H9 (cell line): ENCODE data around the gene TMBIM1. TPM values are rescaled to one million over a fixed set of nuclear protein-coding genes. Genes with fewer than 3 reads are reported as not detected.

Source experiments
- DNase-seq: peaks from one replicate; pipeline ENCODE4 v3.0.0-alpha.2; 2017
- H2AFZ ChIP-seq: one replicate; pipeline ENCODE4 v1.6.1; 2013; ENCODE audit warnings: mild to moderate bottlenecking, low read length, control low read depth, moderate library complexity
- H2AK5ac ChIP-seq: 2 replicates; pipeline ENCODE4 v1.6.1; 2013; ENCODE audit warnings: low read length, control low read depth, mixed read lengths; ENCODE audit not compliant: insufficient read length
- H2BK120ac ChIP-seq: one replicate; pipeline ENCODE4 v1.6.1; 2013; ENCODE audit warnings: low read depth, mild to moderate bottlenecking, low read length, control low read depth, inconsistent platforms; ENCODE audit not compliant: poor library complexity, severe bottlenecking
- H2BK12ac ChIP-seq: 2 replicates; pipeline ENCODE4 v1.6.1; 2013; ENCODE audit warnings: low read length, control low read depth, mixed read lengths, low read depth; ENCODE audit not compliant: insufficient read length
- H2BK15ac ChIP-seq: 2 replicates; pipeline ENCODE4 v1.6.1; 2013; ENCODE audit warnings: low read depth, low read length, control low read depth
- H2BK20ac ChIP-seq: one replicate; pipeline ENCODE4 v1.6.1; 2013; ENCODE audit warnings: low read depth, mild to moderate bottlenecking, low read length, control low read depth, inconsistent platforms; ENCODE audit not compliant: poor library complexity, severe bottlenecking
- H2BK5ac ChIP-seq: 2 replicates; pipeline ENCODE4 v1.6.1; 2013; ENCODE audit warnings: low read length, control low read depth, mixed read lengths; ENCODE audit not compliant: insufficient read length
- H3K14ac ChIP-seq: 2 replicates; pipeline ENCODE4 v1.6.1; 2013; ENCODE audit warnings: low read length, control low read depth; ENCODE audit not compliant: insufficient read depth
- H3K18ac ChIP-seq: 2 replicates; pipeline ENCODE4 v1.6.1; 2013; ENCODE audit warnings: low read depth, mild to moderate bottlenecking, mixed read lengths, low read length, control low read depth; ENCODE audit not compliant: insufficient read length
- H3K23ac ChIP-seq: 2 replicates; pipeline ENCODE4 v1.6.1; 2013; ENCODE audit warnings: low read length, control low read depth, mixed read lengths, low read depth; ENCODE audit not compliant: insufficient read length
- H3K23me2 ChIP-seq: 2 replicates; pipeline ENCODE4 v1.6.1; 2013; ENCODE audit warnings: low read depth, mild to moderate bottlenecking, mixed read lengths, low read length, control low read depth; ENCODE audit not compliant: insufficient read length, poor library complexity, severe bottlenecking
- H3K27ac ChIP-seq: 2 replicates; pipeline ENCODE4 v1.5.1; 2013; ENCODE audit warnings: low read length, control low read depth, mixed read lengths, low read depth; ENCODE audit not compliant: insufficient read length
- H3K27me3 ChIP-seq: 2 replicates; pipeline ENCODE4 v1.6.1; 2013; ENCODE audit warnings: low read length, control low read depth, inconsistent platforms; ENCODE audit not compliant: insufficient read depth
- H3K4ac ChIP-seq: 2 replicates; pipeline ENCODE4 v1.6.1; 2013; ENCODE audit warnings: low read depth, mild to moderate bottlenecking, control low read depth, inconsistent platforms, low read length, moderate library complexity
- H3K4me1 ChIP-seq: 2 replicates; pipeline ENCODE4 v1.6.1; 2013; ENCODE audit warnings: low read length, control low read depth, inconsistent platforms; ENCODE audit not compliant: insufficient read depth
- H3K4me2 ChIP-seq: 2 replicates; pipeline ENCODE4 v1.6.1; 2013; ENCODE audit warnings: low read length, control low read depth, mixed read lengths; ENCODE audit not compliant: insufficient read length, insufficient read depth
- H3K56ac ChIP-seq: 2 replicates; pipeline ENCODE4 v1.6.1; 2013; ENCODE audit warnings: low read depth, mild to moderate bottlenecking, mixed read lengths, low read length, control low read depth; ENCODE audit not compliant: insufficient read length
- H3K79me1 ChIP-seq: 2 replicates; pipeline ENCODE4 v1.6.1; 2013; ENCODE audit warnings: low read depth, mild to moderate bottlenecking, moderate library complexity, low read length, control low read depth, inconsistent platforms; ENCODE audit not compliant: insufficient read depth, poor library complexity, severe bottlenecking
- H3K79me2 ChIP-seq: 2 replicates; pipeline ENCODE4 v1.6.1; 2013; ENCODE audit warnings: low read length, control low read depth, inconsistent platforms; ENCODE audit not compliant: insufficient read depth
- H3K9ac ChIP-seq: 2 replicates; pipeline ENCODE4 v1.6.1; 2013; ENCODE audit warnings: low read length, control low read depth, mixed read lengths; ENCODE audit not compliant: insufficient read length; ENCODE audit errors: extremely low read depth
- H3K9me3 ChIP-seq: one replicate; pipeline ENCODE4 v1.6.1; 2013; ENCODE audit warnings: low read depth, low read length, inconsistent platforms; ENCODE audit not compliant: control insufficient read depth
- H3T11ph ChIP-seq: one replicate; pipeline ENCODE4 v1.6.1; 2013; ENCODE audit warnings: mild to moderate bottlenecking, low read length, control low read depth, inconsistent platforms
- H4K20me1 ChIP-seq: one replicate; pipeline ENCODE4 v1.6.1; 2013; ENCODE audit not compliant: control insufficient read depth, insufficient read length, insufficient read depth
- H4K5ac ChIP-seq: 2 replicates; pipeline ENCODE4 v1.6.1; 2013; ENCODE audit warnings: low read depth, mild to moderate bottlenecking, mixed read lengths, low read length, control low read depth; ENCODE audit not compliant: insufficient read length
- H4K8ac ChIP-seq: replicated peaks from 2 replicates; pipeline ENCODE4 v1.6.1; 2013; ENCODE audit warnings: low read length, control low read depth, mixed read lengths, low read depth; ENCODE audit not compliant: insufficient read length
- H4K91ac ChIP-seq: 2 replicates; pipeline ENCODE4 v1.6.1; 2013; ENCODE audit warnings: low read depth, mild to moderate bottlenecking, moderate library complexity, mixed read lengths, low read length, control low read depth; ENCODE audit not compliant: insufficient read length
- H3K27ac Mint-ChIP-seq, 3 experiments: 2 replicates in 2 of 3; 3 replicates in 1 of 3; pipeline ENCODE4 v1.8.0; 2020 to 2021; ENCODE audit warnings: mixed read lengths in 3 of 3, mild to moderate bottlenecking in 1 of 3, moderate library complexity in 1 of 3
- H3K27me3 Mint-ChIP-seq: 2 replicates; pipeline ENCODE4 v1.8.0; 2021; ENCODE audit warnings: low read depth, mild to moderate bottlenecking, moderate library complexity, mixed read lengths
- H3K36me3 Mint-ChIP-seq, 3 experiments: 2 replicates in 2 of 3; 3 replicates in 1 of 3; pipeline ENCODE4 v1.8.0; 2020 to 2021; ENCODE audit warnings: low read depth in 3 of 3, mixed read lengths in 3 of 3; ENCODE audit not compliant: insufficient read depth in 1 of 3
- H3K4me1 Mint-ChIP-seq, 2 experiments: 2 replicates each; pipeline ENCODE4 v1.8.0; 2020; ENCODE audit warnings: mixed read lengths in 2 of 2
- H3K4me3 Mint-ChIP-seq, 2 experiments: 2 replicates in 1 of 2; 3 replicates in 1 of 2; pipeline ENCODE4 v1.8.0; 2020 to 2021; ENCODE audit warnings: mild to moderate bottlenecking in 2 of 2, mixed read lengths in 2 of 2, moderate library complexity in 1 of 2
- H3K9me3 Mint-ChIP-seq, 2 experiments: 2 replicates in 1 of 2; 3 replicates in 1 of 2; pipeline ENCODE4 v1.8.0; 2020; ENCODE audit warnings: mild to moderate bottlenecking in 2 of 2, mixed read lengths in 2 of 2, moderate library complexity in 1 of 2
- CTCF ChIP-seq: fragments of 200-600 bp; sonication (generic); conservative IDR thresholded peaks from 3 replicates; pipeline ENCODE4 v1.8.0; 2021; ENCODE audit warnings: antibody characterized with exemption, mild to moderate bottlenecking
- WGBS: extraction: QIAGEN DNeasy Blood & Tissue Kit; methylation state at CpG from one replicate; pipeline ENCODE4 v1.1.7; 2013; ENCODE audit warnings: missing lambda C conversion rate, low lambda C conversion rate, mixed read lengths; ENCODE audit not compliant: insufficient read length; ENCODE audit errors: extremely low coverage; 5-methylcytosine and 5-hydroxymethylcytosine counted together
- total RNA-seq: library from RNA; stranded (reverse); gene quantifications from 2 replicates; pipeline ENCODE4 v1.2.1, GENCODE V29; 2021

Gene TMBIM1
- total RNA-seq, 1 experiment from 2014 or later: 17.4 TPM

GRCh38 chr2:218300141-218300540 lies 7.8 kb upstream of the TMBIM1 start:
- no peak for TF ChIP-seq CTCF
- Mint-ChIP-seq H3K27ac (peak overlapping the region in 1 of 3 experiments; percentile 8; a peak in 1 of 7 replicates), H3K4me1 (peaks cover 6 to 8% of the 10 kb centered on the region in 2 experiments), H3K4me3 (no peak overlapping the region), H3K27me3 (peaks cover 2% of the 10 kb centered on the region), H3K9me3 (no peaks in the 10 kb centered on the region), H3K36me3 (no peaks in the 10 kb centered on the region; a peak in 1 of 7 replicates)
- H3K56ac ChIP-seq: no peak overlapping the region
- WGBS: no CpG with 5 or more reads among the region's 4 CpGs
- no peaks in the 10 kb centered on the region for H4K20me1 ChIP-seq
- DNase-seq: no peak
- H3K4me2 ChIP-seq: no peak overlapping the region
- H3K23ac ChIP-seq: no peak overlapping the region
- H3K23me2 ChIP-seq: no peaks in the 10 kb centered on the region
- H3K27ac ChIP-seq: no peak overlapping the region
- no peaks in the 10 kb centered on the region for H3K9me3 ChIP-seq
- no peak overlapping the region for H4K5ac ChIP-seq
- no peak overlapping the region for H3K14ac ChIP-seq
- no peak overlapping the region for H2BK20ac ChIP-seq
- no peak overlapping the region for H3K4ac ChIP-seq
- H3K79me1 ChIP-seq: no peaks in the 10 kb centered on the region
- no peak overlapping the region for H3K18ac ChIP-seq
- H3T11ph ChIP-seq: no peak overlapping the region
- H2BK15ac ChIP-seq: no peak overlapping the region
- no peak overlapping the region for H2AFZ ChIP-seq
- no peak overlapping the region for H2BK120ac ChIP-seq
- H3K9ac ChIP-seq: no peak overlapping the region
- no peaks in the 10 kb centered on the region for H3K4me1 ChIP-seq
- H3K79me2 ChIP-seq: no peaks in the 10 kb centered on the region
- no peak overlapping the region for H2BK5ac ChIP-seq
- H2AK5ac ChIP-seq: no peak overlapping the region
- no peaks in the 10 kb centered on the region for H3K27me3 ChIP-seq
- H4K8ac ChIP-seq: no peak overlapping the region
- H2BK12ac ChIP-seq: no peak overlapping the region
- H4K91ac ChIP-seq: no peak overlapping the region
